Measurements from ENCODE around the gene MAPK12.

MAPK12 gene

DNA sequence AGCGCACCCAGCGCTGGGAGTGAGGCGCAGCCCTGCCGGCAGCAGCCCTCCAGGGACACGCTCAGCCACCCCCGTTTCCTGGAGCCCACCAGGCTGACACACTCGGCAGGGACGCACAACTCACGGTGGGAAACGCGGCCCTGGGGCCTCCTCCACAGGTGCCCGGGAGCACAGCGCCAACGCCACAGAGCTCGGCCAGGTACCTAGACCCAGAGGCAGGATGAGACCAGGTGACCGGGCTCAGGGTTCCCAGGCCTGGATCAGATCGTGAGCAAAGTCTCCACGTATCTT, 34.7 kb downstream of the MAPK12 start:
- no peak for DNase-seq

DNA sequence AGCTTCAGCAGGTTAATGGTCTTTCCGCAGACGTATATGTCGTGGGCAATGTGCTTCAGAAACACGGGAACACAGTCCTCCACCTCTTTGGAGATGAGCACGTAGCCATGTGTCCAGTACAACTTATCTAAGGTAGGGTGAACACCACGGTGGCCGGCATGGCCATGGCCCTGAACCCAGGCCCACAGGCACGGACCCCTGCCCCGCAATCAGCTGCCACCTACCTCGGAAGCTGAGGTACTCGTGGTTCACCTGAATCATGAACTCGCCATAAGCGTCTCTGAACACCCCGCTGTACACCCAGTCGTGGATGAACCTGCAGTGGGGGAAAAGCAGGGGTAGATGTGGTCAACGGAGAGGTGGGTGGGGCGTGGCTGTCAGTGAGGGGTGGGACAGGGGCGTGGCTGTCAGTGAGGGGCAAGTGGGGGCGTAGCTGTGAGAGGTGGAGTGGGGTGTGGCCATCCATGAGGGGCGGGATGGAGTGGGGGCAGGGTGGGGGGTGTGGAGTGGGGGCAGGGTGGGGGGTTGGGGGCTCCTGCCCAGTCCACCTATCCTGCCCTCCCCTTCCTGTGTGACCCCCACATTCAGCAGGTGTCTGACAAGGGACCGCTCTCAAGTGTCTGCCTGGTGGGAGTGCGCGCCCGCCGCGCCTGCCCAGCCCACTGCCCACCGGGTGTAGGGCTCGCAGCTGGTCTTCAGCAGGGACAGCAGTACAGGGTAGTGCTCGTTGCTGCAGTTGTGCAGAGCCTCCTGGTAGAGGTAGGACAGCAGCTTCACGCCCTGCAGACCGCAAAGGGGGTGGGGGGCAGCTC, 35.2 kb downstream of the MAPK12 start:
- no peak for DNase-seq

DNA sequence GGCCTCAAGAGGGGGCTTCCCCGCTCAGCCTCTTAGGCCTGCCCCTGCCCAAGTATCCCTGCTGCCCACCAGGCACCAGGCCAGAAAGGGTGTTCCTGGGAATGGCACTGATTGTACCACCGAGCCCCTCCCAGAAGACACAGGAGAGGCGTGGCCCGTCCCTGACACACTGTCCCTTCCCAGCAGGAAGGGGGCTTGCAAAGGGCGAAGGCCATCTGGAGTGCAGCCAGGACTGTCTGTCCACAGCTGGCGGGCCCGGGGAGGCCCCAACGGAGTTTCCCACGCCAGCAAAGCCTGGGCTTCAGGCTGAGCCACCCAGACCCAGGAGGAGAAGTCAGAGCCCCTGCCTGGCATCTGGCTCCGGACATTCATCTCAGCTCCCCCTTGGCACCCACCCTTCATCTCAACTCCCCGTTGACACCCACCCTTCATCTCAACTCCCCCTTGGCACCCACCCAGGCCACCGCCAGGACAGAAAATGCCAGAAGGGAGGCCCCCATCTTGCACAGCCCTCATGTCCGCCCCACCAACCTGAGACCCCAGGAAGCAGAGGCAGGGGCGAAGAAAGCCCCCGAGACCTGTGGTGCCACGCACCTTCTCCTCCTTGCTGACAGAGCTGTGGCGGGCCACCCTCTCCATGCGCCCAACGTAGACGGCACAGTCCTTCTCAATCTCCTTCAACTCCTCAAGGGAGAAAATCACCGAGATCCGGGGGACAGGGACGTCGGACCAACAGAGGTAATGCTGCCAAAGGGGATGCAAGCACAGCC, 36.1 kb downstream of the MAPK12 start:
- DNase-seq: no peak

DNA sequence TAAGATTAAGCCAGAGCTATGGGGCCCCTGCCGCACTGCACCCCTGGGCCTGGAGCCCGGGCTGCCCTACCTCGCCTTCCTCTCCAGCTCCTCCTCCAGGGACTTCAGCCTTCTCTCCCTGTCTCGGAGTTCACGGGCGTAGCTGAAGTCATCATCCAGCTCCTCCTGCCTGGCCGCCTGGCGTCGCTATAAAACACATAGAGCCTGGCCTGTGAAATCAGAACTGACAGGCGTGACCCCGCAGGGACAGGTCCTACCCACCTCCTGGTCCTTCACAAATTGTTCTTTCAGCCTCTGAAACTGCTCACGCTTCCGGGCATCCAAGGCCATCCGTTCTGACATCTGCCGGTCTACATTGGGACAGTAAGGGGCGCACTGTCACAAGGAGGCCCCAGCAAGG, 37.4 kb downstream of the MAPK12 start:
- no peak for DNase-seq

DNA sequence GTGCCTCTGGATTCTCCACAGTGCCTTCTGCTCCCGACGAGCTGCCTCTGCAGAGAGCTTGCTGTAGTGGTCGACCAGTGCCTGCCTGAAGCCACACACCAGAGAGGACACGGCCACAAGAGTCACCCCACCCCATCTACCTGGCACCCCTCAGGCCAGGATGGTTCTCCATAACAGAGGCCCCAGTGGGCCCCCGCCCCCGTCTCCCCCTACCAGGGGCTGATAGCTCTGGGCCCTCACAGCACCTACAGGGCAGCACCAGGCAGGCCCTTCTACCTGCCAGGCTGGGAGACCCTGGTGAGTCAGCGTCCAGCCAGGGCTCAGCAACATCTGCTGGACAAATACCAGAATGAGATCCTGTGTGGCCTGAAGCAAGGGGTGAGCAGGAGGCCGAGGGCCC, 39.0 kb downstream of the MAPK12 start:
- DNase-seq: no peak

DNA sequence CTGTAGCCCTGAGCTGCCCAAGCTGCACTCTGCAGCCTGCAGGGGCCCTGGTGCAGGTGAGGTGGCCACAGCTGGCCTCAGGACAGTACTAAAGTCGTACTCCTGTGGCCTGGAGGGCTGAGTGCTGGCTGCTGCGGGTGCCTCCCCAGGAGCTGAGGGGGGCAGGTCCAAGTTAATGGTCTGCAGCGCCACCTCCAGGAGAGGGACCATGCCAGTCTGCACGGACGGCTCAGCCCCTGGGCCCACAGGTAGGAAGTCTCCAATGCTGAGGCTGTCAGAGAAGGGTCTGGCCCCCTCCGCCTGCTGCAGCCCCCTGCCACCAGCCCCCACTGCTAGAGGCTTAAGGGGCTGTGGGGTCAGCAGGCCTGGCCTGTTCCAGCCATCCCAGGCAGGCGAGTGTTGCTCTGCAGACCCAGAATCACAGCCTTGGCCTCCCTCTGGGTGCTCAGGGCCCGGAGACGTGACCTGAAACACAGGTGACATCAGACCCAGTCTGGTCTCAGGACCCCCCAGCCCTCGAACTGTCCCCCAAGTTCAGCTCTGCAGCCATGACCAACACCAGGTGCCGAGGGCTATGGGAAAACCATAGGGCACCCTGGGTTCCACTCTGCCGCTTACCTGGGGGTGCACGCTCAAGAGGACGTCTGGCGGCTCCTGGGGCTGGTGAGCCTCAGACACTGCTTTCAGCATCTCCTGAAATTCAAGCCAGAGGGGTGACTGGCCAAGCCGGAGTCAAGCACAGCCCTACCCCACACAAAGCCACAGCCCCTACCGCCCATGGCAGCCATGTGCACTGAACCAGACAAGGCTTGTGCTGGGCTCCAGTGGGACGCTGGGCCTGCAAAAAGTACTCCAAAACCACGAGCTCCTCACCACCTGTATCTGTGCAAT, 39.8 kb downstream of the MAPK12 start:
- DNase-seq: no peak

DNA sequence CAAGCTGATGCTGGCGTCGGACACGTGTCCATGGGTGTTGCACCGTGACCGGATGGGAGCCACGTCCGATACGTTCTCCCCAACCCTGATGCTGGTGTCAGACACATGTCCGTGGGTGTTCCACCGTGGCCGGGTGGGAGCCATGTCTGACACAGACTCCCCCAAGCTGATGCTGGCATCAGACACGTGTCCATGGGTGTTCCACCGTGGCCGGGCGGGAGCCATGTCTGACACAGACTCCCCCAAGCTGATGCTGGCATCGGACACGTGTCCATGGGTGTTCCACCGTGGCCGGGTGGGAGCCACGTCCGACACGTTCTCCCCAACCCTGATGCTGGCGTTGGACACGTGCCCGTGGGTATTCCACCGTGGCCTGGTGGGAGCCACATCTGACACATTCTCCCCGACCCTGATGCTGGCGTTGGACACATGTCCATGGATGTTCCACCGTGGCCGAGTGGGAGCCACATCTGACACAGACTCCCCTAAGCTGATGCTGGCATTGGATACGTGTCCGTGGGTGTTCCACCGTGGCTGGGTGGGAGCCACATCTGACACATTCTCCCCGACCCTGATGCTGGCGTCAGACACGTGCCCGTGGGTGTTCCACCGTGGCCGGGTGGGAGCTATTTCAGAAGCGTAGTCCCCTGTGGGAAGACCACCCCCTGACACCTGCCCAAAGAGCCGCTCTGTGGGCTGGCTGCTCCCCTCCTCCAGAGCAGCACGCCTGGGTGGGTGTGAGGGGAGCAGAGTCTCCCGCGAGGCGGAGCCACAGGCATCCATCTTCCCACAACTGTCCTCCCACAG, 40.7 kb downstream of the MAPK12 start:
- no peak for DNase-seq

DNA sequence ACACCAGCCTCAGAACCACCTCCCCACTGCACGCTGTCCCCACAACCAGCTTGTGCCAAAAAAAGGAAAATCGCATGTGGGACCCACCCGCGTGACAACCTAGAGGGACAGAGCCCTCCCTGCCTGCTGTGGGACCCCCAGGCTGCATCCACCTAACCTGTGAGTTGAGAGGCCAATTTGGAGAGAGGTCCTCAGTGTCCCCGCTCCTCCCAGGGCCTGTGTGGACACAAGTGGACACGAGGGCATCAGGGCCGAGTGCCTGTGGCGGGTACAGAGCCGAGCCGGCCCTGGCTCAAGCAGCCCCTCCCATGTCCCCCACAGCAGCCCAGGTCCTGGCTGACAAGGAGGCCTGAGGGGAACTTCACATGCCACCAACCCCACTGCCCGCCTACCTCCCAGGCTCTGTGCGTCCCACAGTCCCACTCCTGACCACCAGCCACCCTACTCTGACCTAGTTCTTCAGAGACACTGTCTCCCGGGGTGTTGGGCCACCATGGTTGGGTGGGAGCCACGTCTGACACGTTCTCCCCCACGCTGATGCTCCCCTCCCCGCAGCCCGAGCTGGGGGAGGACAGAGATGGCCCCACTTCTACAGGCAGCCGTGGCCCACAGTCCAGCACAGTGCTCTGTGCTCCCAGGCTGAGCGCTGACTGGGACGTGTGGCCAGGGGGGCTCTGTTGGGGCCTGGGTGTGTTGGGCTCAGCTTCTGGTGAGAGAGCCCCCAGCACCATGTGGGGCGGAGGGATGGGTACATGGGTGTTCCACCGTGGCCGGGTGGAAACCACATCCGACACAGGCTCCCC, 41.5 kb downstream of the MAPK12 start:
- DNase-seq: no peak

DNA sequence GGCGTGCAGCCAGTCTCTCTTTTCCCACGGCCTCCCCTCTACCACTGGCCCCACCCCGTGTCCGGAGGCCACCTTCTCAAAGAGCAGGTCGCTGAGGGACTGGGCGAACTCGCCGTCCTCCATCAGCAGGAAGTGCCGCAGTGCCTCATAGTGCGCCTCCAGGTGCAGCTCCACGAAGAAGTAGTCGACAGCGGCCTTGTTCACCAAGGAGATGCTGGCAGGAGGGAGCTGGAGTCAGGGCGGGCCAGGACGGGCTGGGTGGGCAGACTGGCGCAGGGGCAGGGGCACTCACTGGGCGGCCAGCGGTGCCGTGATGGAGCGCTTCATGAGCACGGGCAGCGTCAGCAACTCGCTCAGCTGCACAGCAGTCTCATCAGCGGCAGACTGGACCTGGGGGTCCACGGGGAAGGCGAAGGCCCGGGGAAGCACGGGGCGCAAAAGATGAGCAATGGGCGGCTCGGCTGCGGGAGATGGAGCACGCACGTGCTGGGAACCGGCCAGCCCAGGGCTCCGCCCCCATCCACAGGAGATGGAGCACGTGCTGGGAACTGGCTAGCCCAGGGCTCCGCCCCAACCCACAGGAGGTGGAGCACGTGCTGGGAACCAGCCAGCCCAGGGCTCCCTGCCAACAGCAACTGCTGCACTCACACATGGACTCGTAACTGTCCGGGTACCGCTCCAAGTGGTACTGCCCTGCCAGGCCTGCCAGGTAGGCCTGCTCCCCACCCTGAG, 42.3 kb downstream of the MAPK12 start:
- DNase-seq: no peak

DNA sequence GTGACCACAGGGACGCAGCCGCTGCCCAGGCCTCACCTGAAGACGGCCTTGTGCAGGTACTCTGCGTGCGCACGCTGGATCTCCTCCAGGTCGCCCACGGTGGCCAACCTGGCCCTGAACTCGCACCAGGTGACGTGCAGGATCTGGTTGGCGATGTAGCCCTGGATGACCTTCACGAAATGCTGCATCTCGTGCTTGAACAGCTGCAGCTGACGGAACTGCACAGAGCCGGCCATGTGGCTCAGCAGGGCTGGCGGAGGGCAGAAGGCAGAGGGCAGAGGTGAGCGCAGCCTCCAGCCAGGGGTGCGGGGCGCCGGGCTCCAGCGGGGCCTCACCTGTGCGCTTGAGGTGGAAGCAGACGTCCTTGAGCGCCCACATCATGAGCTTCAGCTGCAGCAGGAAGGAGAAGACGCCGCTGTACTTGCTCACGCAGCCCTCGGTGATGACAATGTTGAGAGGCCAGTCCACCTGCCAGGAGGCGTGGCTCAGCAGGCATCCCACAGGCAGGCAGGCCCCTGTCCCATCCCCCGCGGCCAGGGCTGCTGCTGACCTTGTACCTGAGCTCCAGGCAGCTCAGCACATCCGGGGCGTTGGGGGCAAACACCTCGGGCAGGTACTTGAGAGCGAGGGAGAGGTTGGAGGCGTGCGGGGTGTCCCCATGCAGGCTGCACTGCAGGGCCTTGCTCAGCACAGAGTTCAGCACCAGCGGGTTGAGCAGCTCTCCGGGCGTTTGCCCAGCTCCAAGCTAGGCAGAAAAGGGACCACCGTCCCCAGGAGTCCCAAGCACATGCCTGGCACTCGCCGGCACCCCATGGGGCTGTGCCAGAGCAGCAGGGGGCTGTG, 43.1 kb downstream of the MAPK12 start:
- DNase-seq: no peak

DNA sequence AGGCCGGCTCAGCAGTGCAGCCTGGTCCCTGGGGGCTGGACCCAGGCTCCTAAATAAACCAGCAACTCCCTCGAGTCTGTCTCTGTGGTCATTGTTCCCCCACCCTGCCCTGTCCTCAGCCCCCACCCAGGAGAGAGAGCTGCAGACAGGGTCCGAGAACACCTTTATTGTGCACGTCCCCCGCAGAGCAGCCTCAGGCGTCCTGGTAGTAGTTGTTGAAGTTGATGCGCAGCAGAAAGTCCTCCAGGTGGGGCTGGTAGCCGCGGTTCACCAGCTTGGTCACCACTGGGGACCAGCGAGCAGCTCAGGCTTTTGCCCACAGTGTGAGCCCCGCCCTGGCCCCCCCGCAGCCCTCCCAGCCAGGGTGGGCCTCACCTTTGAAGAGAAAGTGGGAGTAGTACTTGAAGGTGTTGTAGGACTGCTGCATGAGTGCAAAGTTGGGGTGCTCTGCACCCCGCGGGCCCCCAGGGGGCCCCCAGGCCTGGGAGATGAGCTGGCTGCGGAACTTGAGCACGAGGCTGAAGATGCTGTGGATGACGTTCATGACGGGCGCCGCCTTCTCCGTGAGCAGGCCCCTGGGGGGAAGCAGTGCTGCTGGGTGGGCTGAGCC, 43.8 kb downstream of the MAPK12 start:
- DNase-seq: no peak

DNA sequence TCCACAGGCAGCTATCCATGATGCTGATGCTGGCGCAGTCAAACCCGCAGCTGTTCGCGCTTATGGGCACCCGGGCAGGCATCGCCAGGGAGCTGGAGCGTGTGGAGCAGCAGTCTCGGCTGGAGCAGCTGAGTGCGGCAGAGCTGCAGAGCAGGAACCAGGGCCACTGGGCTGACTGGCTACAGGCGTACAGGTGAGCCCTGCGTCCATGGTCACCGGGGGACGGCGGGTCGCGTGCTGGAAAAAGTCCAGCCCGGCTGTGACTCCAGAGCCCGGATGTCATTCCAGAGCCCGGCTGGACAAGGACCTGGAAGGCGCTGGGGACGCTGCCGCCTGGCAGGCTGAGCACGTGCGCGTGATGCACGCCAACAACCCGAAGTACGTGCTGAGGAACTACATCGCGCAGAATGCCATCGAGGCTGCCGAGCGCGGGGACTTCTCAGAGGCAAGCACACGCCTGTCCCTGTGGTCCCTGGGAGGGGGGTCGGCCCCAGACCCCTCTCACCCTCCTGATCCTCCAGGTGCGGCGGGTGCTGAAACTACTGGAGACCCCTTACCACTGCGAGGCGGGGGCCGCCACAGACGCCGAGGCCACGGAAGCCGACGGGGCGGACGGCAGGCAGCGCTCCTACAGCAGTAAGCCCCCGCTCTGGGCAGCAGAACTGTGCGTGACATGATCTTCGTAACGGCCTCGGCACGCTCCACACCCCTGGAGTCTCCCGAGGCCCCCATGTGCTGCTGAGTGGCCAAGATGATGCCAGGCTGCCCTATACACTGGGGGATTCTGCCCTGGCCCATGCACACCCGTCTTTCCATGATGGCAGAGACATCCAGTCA, 44.6 kb downstream of the MAPK12 start:
- no peak for DNase-seq

DNA sequence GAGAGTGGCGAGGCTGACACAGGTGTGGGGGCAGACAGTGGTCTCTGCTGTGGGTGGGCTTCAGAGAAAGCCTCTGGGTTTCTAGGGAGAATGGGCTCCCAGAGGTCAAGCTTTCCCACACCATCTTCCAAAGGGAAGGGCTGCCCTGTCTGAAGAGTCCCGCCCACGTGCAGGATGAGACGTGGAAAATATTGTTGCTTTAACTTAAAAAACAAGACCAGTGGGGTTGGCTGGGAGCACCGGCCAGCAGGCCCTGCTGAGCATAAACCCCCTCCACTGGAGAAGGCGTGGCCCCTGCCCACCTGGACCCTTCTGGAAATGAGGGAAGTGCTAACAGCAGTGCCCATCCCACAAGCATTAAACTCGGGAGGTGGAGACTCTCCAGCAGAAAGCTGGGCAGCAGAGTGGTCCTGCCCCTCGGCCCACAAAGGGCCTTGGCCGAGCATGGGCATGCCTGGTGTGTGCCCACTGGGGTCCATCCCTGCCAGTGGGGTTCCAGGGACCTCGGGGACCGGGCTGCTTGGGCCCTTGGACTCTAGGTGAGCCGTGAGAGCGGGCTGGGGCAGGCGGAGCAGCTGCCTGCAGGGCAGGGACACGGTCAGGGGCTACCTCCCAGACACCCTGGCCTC, 45.3 kb downstream of the MAPK12 start:
- DNase-seq: no peak

DNA sequence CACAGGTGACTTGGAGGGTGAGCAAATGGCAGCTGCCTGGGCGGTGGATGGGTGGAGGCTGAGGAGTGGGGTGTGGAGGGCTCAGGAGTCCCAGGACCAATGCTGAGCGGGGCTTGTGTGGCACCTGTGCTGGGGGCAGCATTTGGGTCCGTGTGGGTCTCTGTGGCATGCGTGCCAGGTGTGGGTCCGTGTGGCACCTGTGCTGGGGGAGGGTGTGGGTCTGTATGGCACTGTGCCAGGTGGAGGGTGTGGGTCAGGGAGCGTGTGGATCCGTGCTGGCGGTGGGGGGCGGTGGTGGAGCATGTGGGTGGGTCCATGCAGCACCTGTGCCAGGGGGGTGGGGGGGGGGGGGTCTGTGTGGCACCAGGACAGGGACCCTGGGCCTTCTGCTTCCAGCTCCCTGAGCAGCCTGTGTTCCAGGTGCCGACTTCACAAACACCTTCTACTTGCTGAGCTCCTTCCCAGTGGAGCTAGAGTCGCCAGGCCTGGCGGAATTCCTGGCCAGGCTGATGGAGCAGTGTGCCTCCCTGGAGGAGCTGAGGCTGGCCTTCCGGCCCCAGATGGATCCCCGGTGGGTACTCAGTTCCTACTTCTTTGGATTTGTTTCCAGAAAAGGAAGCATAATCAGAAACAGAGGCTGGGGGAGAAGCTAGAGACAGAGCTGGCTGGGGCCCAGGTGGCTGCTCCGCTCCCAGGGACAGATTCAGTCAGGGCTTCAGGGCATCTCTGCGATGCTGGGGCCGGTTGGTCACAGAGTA, 46.0 kb downstream of the MAPK12 start:
- DNase-seq: no peak

DNA sequence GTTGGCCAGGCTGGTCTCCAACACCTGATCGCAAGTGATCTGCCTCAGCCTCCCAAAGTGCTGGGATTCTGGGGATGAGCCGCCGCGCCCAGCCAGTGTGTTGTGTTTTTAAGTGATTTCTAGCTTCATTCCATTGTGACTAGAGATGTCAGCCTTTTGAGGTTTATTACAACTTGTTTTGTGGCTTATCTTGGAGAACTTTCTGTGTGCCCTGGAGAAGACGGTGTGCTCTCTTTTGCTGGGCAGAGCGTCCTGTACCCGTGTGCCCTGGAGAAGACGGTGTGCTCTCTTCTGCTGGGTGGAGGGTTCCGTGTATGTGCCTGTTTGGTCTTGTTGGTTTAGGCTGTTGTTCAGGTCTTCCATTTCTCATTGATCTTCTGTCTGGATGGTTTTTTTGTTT, 48.2 kb downstream of the MAPK12 start:
- no peak for DNase-seq

DNA sequence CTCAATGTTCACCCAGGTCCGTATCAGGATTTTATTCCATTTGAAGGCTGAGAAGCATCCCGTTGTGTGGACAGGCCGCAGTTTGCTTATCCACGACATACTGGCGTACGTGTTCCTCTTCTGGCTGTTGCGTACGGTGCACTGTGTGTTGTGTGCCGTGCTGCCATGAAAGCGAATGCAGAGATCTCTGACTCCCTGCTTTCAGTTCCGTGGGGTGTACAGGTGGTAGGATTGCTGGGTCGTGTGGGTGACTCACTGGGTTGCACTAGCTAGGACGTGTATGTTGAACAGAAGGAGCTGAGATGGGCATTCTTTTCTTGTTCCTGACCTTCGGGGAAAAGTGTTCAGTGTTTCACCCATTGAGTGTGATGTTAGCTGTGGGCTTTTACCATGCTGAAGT, 50.3 kb downstream of the MAPK12 start:
- no peak for DNase-seq

DNA sequence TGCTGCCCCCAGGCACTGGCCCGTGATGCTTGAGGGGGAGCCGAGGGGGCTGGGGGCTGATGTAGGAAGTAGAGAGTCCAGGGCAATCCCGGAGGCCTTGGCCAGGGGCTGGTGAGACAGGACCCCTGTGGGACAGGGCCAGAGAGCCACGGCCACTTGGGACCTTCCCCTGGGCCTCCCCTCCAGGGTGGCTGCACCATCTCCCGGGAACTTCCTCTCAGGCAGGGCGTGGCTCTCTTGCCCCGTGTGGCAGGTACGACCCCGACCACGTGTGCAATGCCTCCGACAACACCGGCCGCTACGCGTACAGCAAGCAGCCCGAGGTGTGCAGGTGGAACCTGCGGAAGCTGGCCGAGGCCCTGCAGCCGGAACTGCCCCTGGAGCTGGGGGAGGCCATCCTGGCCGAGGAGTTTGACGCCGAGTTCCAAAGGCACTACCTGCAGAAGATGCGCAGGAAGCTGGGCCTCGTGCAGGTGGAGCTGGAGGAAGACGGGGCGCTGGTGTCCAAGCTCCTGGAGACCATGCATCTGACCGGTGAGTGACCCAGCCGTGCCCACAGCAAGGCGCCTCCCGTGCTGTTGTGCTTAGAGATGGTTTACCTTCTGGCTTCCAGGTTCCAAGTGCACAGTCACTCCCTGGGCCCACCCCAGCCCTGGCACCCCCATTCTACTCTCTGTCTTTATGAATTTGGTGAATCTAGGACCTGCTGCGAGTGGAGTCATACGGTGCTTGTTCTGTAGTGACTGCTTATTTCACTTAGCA, 50.9 kb downstream of the MAPK12 start:
- no peak for DNase-seq
